Stomach smooth muscle (tissue), 2 donors: Measurements from ENCODE around the gene ARHGAP21.

Source experiments
- H3K27ac ChIP-seq: one replicate; pipeline ENCODE4 v1.7.0; 2013; ENCODE audit warnings: mild to moderate bottlenecking, low read length, inconsistent platforms
- H3K27me3 ChIP-seq, 2 donors: one replicate each; pipeline ENCODE4 v1.7.0; 2013; ENCODE audit warnings: low read length in 2 of 2; ENCODE audit not compliant: insufficient read depth in 2 of 2, control insufficient read depth in 1 of 2
- H3K36me3 ChIP-seq, 2 donors: one replicate each; pipeline ENCODE4 v1.7.0; 2013; ENCODE audit warnings: low read length in 2 of 2; ENCODE audit not compliant: control insufficient read depth in 2 of 2, insufficient read depth in 2 of 2
- H3K4me1 ChIP-seq: one replicate; pipeline ENCODE4 v1.7.0; 2013; ENCODE audit warnings: low read length; ENCODE audit not compliant: control insufficient read depth, insufficient read depth
- H3K4me3 ChIP-seq, 2 donors: one replicate each; pipeline ENCODE4 v1.7.0; 2013; ENCODE audit warnings: low read length in 2 of 2
- H3K9ac ChIP-seq, 2 donors: one replicate each; pipeline ENCODE4 v1.7.0; 2013; ENCODE audit warnings: low read length in 2 of 2, mild to moderate bottlenecking in 1 of 2
- H3K9me3 ChIP-seq, 2 donors: one replicate each; pipeline ENCODE4 v1.7.0; 2013; ENCODE audit warnings: low read length in 2 of 2; ENCODE audit not compliant: control insufficient read depth in 2 of 2
- donor health status: healthy.
- donor health status: Pancreatic carcinoma.

The ARHGAP21 gene

GRCh38 chr10:24707445-24707844 is 16.2 kb downstream of the ARHGAP21 start:
- Histone ChIP-seq H3K9me3 (no peaks in the 10 kb centered on the region), H3K4me3 (no peak overlapping the region), H3K27me3 (no peaks in the 10 kb centered on the region), H3K36me3 (no peaks in the 10 kb centered on the region), H3K4me1 (peaks cover 4% of the 10 kb centered on the region), H3K27ac (no peak overlapping the region), H3K9ac (no peak overlapping the region)

- no peaks in the 10 kb centered on the region for H3K27me3 ChIP-seq
- H3K36me3 ChIP-seq: no peaks in the 10 kb centered on the region
- H3K4me1 ChIP-seq: peaks cover 4% of the 10 kb centered on the region
- H3K4me3 ChIP-seq: no peak overlapping the region
- H3K9ac ChIP-seq: no peak overlapping the region
- no peaks in the 10 kb centered on the region for H3K9me3 ChIP-seq
- no peak overlapping the region for H3K27ac ChIP-seq
These were observed 17.1 kb downstream of the ARHGAP21 start for GRCh38 chr10:24706479-24707118.

GRCh38 chr10:24703700-24704099 is 20.0 kb downstream of the ARHGAP21 start:
- H3K27me3 ChIP-seq: no peaks in the 10 kb centered on the region
- H3K4me3 ChIP-seq: no peak overlapping the region
- H3K36me3 ChIP-seq: no peaks in the 10 kb centered on the region
- no peak overlapping the region for H3K9ac ChIP-seq
- peaks cover 4% of the 10 kb centered on the region for H3K4me1 ChIP-seq
- H3K27ac ChIP-seq: no peak overlapping the region
- no peaks in the 10 kb centered on the region for H3K9me3 ChIP-seq

- Histone ChIP-seq H3K27me3 (no peaks in the 10 kb centered on the region), H3K36me3 (no peaks in the 10 kb centered on the region), H3K27ac (no peak overlapping the region), H3K9me3 (no peaks in the 10 kb centered on the region), H3K4me1 (no peaks in the 10 kb centered on the region), H3K4me3 (no peak overlapping the region), H3K9ac (no peak overlapping the region)
These were observed 22.2 kb downstream of the ARHGAP21 start for GRCh38 chr10:24701447-24701846.

DNA sequence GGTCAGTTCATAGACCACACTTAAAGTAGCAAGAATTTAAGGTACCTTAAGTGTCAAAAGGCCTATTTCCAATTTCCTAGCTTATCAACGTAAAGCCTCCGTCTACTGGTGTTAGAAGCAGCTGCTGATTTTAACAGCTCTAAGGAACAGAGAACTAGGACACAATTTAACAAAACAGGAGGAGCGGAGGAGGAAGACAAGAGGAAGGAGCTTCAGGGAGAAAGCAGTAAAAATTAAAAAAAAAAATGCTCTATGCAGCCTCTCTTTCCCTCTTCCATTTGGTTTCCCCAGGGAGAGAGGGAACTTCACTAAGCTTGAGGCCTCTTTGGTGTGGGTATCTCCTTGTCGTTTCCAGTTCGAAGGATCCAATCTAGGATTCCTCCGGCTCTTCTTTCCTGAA is 22.7 kb downstream of the ARHGAP21 start:
- Histone ChIP-seq H3K4me3 (no peak overlapping the region), H3K36me3 (no peaks in the 10 kb centered on the region), H3K4me1 (peaks cover 1% of the 10 kb centered on the region), H3K9me3 (no peaks in the 10 kb centered on the region), H3K27ac (no peak overlapping the region), H3K27me3 (no peaks in the 10 kb centered on the region), H3K9ac (no peak overlapping the region)

GRCh38 chr10:24698270-24698669 is 25.4 kb downstream of the ARHGAP21 start:
- no peaks in the 10 kb centered on the region for H3K27me3 ChIP-seq
- H3K9me3 ChIP-seq: no peaks in the 10 kb centered on the region
- no peak overlapping the region for H3K9ac ChIP-seq
- H3K36me3 ChIP-seq: no peaks in the 10 kb centered on the region
- H3K27ac ChIP-seq: no peak overlapping the region
- H3K4me1 ChIP-seq: peaks cover 5% of the 10 kb centered on the region
- H3K4me3 ChIP-seq: no peak overlapping the region

GRCh38 chr10:24697080-24697479 is 26.6 kb downstream of the ARHGAP21 start:
- Histone ChIP-seq H3K9me3 (no peaks in the 10 kb centered on the region), H3K4me1 (peaks cover 5% of the 10 kb centered on the region), H3K27me3 (no peaks in the 10 kb centered on the region), H3K9ac (no peak overlapping the region), H3K36me3 (no peaks in the 10 kb centered on the region), H3K4me3 (no peak overlapping the region), H3K27ac (no peak overlapping the region)

DNA sequence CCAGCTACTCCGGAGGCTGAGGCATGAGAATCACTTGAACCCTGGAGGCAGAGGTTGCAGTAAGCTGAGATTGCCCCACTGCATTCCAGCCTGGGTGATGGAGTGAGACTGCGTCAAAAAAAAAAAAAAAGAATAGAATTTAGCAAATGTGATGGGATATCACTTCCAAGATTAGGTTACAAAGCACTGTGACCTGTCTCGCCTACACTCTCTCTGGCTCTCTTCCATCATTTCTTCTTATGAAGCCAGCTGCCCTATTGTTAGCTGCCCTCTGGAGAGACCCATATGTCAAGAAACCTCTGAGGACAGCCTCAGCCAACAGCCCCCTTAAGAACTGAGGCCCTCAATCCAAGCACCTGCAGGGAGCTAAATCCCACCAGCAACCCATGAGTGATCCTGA is 28.2 kb downstream of the ARHGAP21 start:
- Histone ChIP-seq H3K9ac (no peak overlapping the region), H3K27ac (no peak overlapping the region)

DNA sequence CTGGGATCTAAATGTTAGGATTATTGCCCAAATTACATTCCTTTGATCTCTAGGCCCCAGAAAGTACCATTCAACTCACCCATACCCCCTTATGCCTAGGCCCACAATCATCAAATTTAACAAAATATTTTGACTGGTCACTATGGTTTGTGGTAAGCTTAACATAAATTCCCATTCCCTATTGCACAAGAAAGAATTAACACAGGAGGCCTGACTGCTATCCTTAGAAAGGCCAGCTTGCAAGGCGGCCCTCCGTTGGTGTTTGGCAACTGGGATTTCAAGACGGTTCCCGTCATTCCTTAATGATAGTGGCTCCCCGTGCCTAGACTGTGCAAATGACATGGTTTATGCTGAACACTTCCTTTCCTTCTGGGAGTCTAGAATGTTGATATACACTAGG is 29.6 kb downstream of the ARHGAP21 start:
- Histone ChIP-seq H3K27me3 (no peaks in the 10 kb centered on the region), H3K4me3 (no peak overlapping the region), H3K9ac (no peak overlapping the region), H3K27ac (no peak overlapping the region), H3K4me1 (peaks cover 5% of the 10 kb centered on the region), H3K36me3 (no peaks in the 10 kb centered on the region), H3K9me3 (no peaks in the 10 kb centered on the region)

More for the DNA sequence above, 28.2 kb downstream of the ARHGAP21 start:
- Histone ChIP-seq H3K4me1 (peaks cover 5% of the 10 kb centered on the region), H3K9me3 (no peaks in the 10 kb centered on the region), H3K36me3 (no peaks in the 10 kb centered on the region), H3K4me3 (no peak overlapping the region), H3K27me3 (no peaks in the 10 kb centered on the region)

GRCh38 chr10:24690961-24691512 is 32.6 kb downstream of the ARHGAP21 start:
- no peak overlapping the region for H3K9ac ChIP-seq
- no peaks in the 10 kb centered on the region for H3K36me3 ChIP-seq
- no peaks in the 10 kb centered on the region for H3K27me3 ChIP-seq
- no peak overlapping the region for H3K4me3 ChIP-seq
- H3K27ac ChIP-seq: no peak overlapping the region
- no peaks in the 10 kb centered on the region for H3K9me3 ChIP-seq
- peaks cover 4% of the 10 kb centered on the region for H3K4me1 ChIP-seq

- no peaks in the 10 kb centered on the region for H3K9me3 ChIP-seq
- no peak overlapping the region for H3K27ac ChIP-seq
- H3K4me1 ChIP-seq: no peaks in the 10 kb centered on the region
- H3K36me3 ChIP-seq: no peaks in the 10 kb centered on the region
- no peaks in the 10 kb centered on the region for H3K27me3 ChIP-seq
- H3K9ac ChIP-seq: no peak overlapping the region
- no peak overlapping the region for H3K4me3 ChIP-seq
These were observed 37.6 kb downstream of the ARHGAP21 start for GRCh38 chr10:24685958-24686540.
